ENCODE results near the gene RUSC2. TPM values are rescaled to one million over a fixed set of nuclear protein-coding genes. Genes with fewer than 3 reads are reported as not detected.
"Not testable (repeated sequence)": the region's sequence is repeated elsewhere in the genome, so short reads cannot be mapped to it uniquely, and the experiment has no call there.

Gene RUSC2
- total RNA-seq, 6 donors from 2014 or later = 16.0 to 42.7 (median 28.0) TPM

DNA sequence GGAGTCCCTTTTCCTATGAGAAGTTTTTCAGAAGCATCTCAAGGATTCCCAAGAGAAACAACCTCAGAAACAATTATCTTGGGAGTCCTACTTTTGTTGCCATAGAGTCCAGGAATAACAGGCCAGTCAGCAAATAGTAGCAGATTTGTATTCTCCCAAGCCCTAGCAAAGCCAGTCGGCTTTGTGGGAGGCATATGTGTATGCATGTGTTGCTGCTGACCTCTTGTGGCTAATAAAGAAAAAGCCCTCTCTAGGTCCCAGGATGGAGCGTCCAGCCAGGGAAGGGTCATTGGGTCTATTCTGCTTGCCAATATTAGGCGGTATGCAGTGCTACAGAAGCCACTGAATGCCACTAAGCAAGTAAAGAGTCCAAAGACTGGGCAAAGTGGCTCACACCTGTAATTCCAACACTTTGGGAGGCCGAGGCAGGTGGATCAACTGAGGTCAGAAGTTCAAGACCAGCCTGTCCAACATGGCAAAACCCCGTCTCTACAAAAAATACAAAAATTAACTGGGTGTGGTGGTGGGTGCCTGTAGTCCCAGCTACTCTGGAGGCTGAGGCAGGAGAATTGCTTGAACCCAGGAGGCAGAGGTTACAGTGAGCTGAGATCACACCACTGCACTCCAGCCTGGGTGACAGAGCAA, 12.6 kb upstream of the RUSC2 start:
- peak in 1 of 2 donors; percentile 58 for DNase-seq
- TF ChIP-seq CTCF (IDR thresholded peaks at IDR 0.05) = peak; percentile 75 to 84 (median 82)

GRCh38 chr9:35478871-35479270, 11.0 kb upstream of the RUSC2 start:
- no peaks in the 10 kb centered on the region for H3K9me3 ChIP-seq
- H3K4me1 ChIP-seq = peaks cover 0 to 4% (median 0%) of the 10 kb centered on the region in 4 donors
- H3K36me3 ChIP-seq = no peaks in the 10 kb centered on the region
- no peak for DNase-seq
- no peak for ATAC-seq (ENCODE audit: low FRiP score in 2 of 2)
- no peak overlapping the region for H3K4me3 ChIP-seq
- TF ChIP-seq EP300 (IDR thresholded peaks at IDR 0.05) (no peak), POLR2A (IDR thresholded peaks at IDR 0.05) (no peak), CTCF (IDR thresholded peaks at IDR 0.05) (no peak)
- 64 to 92% methylated on average over 1 of the region's 1 CpG for WGBS, 2 donors
- no peaks in the 10 kb centered on the region for H3K27me3 ChIP-seq
- no peak overlapping the region for H3K27ac ChIP-seq

More for the DNA sequence above, 12.6 kb upstream of the RUSC2 start:
- H3K27ac ChIP-seq, H3K4me3 ChIP-seq, H3K36me3 ChIP-seq, H3K4me1 ChIP-seq, H3K9me3 ChIP-seq, H3K27me3 ChIP-seq: not testable (repeated sequence)
- ATAC-seq (ENCODE audit: low FRiP score in 2 of 2) = peak; percentile 91 to 94
- 24 to 34% methylated on average over 5 of the region's 5 CpGs for WGBS, 2 donors

GRCh38 chr9:35481347-35481975, 8.4 kb upstream of the RUSC2 start:
- no peaks in the 10 kb centered on the region for H3K36me3 ChIP-seq
- no peaks in the 10 kb centered on the region for H3K27me3 ChIP-seq
- DNase-seq (peak in 1 of 2 donors; percentile 48), ATAC-seq (ENCODE audit: low FRiP score in 2 of 2) (peak in 1 of 2 donors; percentile 63)
- H3K4me3 ChIP-seq = no peak overlapping the region
- peaks cover 0 to 4% (median 0%) of the 10 kb centered on the region in 4 donors for H3K4me1 ChIP-seq
- no peaks in the 10 kb centered on the region for H3K9me3 ChIP-seq
- TF ChIP-seq EP300 (IDR thresholded peaks at IDR 0.05) = no peak
- peak in 5 of 6 experiments; percentile 59 to 69 (median 66) for TF ChIP-seq CTCF (IDR thresholded peaks at IDR 0.05)
- no peak for TF ChIP-seq POLR2A (IDR thresholded peaks at IDR 0.05)
- no peak for TF ChIP-seq POLR2AphosphoS5 (IDR thresholded peaks at IDR 0.05)
- no peak overlapping the region for H3K27ac ChIP-seq
- WGBS, 2 donors = 82 to 87% methylated on average over 4 of the region's 4 CpGs

DNA sequence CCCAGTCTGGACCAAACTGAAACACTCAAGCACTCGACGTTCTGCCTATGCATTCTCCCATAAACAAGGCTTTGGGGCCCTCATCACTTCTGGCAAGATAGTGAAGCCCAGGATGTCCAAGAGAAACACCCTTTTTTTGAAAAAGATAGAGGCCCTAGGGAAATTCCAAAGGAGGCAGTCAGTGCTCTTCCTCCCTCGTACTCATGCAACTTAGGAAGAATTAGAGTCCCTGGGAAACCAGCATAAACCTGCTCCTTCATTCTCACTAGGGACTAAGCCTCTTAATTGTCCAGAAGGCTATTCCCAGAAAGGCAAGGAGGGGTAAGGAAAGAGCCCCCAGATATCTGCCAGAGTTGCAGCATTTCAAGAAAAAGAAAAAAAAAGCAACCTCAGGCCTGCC, 7.8 kb upstream of the RUSC2 start:
- no peak overlapping the region for H3K4me3 ChIP-seq
- H3K27ac ChIP-seq = no peak overlapping the region
- no peak for DNase-seq
- TF ChIP-seq EP300 (IDR thresholded peaks at IDR 0.05) = no peak
- no peak for ATAC-seq (ENCODE audit: low FRiP score in 2 of 2)
- H3K9me3 ChIP-seq = no peaks in the 10 kb centered on the region
- 76 to 81% methylated on average over 3 of the region's 3 CpGs for WGBS, 2 donors
- no peaks in the 10 kb centered on the region for H3K27me3 ChIP-seq
- no peaks in the 10 kb centered on the region for H3K36me3 ChIP-seq
- H3K4me1 ChIP-seq = peaks cover 0 to 1% (median 0%) of the 10 kb centered on the region in 4 donors

DNA sequence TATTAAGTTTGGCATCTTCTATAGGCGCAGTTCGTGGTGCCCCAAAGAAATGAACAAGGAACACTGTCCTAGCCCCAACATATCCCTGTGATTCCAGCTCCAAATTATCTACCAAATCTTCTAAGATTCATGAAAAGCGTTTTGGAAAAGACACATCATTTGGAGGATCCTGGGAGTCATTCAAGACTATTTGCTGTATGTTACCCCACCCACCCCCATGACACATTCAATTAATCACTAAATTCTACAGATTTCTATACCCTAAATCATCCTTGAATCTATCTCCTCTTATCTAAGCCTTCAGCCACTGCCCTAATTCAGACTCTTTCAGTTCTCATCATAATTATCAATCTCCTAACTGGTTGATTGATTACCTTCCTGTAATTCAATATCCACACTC, 5.5 kb upstream of the RUSC2 start:
- no peak for TF ChIP-seq CTCF (IDR thresholded peaks at IDR 0.05)
- TF ChIP-seq POLR2A (IDR thresholded peaks at IDR 0.05) = no peak
- TF ChIP-seq POLR2AphosphoS5 (IDR thresholded peaks at IDR 0.05) = no peak
- no peak for TF ChIP-seq EP300 (IDR thresholded peaks at IDR 0.05)
- DNase-seq (no peak), ATAC-seq (ENCODE audit: low FRiP score in 2 of 2) (no peak)
- WGBS, 2 donors = 84 to 92% methylated on average over 3 of the region's 3 CpGs
- H3K4me3 ChIP-seq = no peak overlapping the region
- H3K27ac ChIP-seq = no peak overlapping the region
- H3K9me3 ChIP-seq = no peaks in the 10 kb centered on the region
- H3K36me3 ChIP-seq = no peaks in the 10 kb centered on the region
- H3K4me1 ChIP-seq = peaks cover 0 to 10% (median 4%) of the 10 kb centered on the region in 4 donors
- no peaks in the 10 kb centered on the region for H3K27me3 ChIP-seq

Measured in upper lobe of left lung (tissue), 6 donors.